IMR-90 (cell line): ENCODE data around the gene LMOD2. TPM values are rescaled to one million over a fixed set of nuclear protein-coding genes. Genes with fewer than 3 reads are reported as not detected.

Experiments
- ATAC-seq: fragments of 200-7000 bp; cut with Tn5 transposase; 2 replicates; pipeline ENCODE4 v1.9.1; 2020; ENCODE audit warnings: low read depth, mild to moderate bottlenecking, moderate library complexity
- BruUV-seq: library from RNA; stranded (reverse); fragments of 400-500 nt; replicated peaks from 2 replicates; lab custom pipeline; 2021; lab: Mats Ljungman, UMichigan
- CTCF ChIA-PET: fragments of 300-600 bp; formaldehyde crosslinking; extraction: SDS; loops from one replicate; lab custom pipeline; 2021; ENCODE audit warnings: antibody characterized with exemption; lab: Yijun Ruan, JAX
- POLR2A ChIA-PET: fragments of 300-600 bp; sonication (Branson Sonifier 250); formaldehyde crosslinking; loops from one replicate; lab custom pipeline; 2022; ENCODE audit warnings: antibody characterized with exemption; ENCODE audit not compliant: unreplicated experiment; lab: Charles Lee
- DNase-seq: peaks from one replicate; pipeline ENCODE4 v3.0.0; 2013
- H2AFZ ChIP-seq: replicated peaks from 2 replicates; pipeline ENCODE3; 2013; ENCODE audit warnings: low read length, mild to moderate bottlenecking; ENCODE audit not compliant: poor library complexity
- H2AK5ac ChIP-seq: 2 replicates; pipeline ENCODE4 v1.6.1; 2013; ENCODE audit warnings: low read depth, low read length, inconsistent platforms
- H2AK9ac ChIP-seq: replicated peaks from 2 replicates; pipeline ENCODE3; 2013; ENCODE audit warnings: mild to moderate bottlenecking, low read depth, low read length, moderate library complexity; ENCODE audit not compliant: poor library complexity
- H2BK120ac ChIP-seq: 2 replicates; pipeline ENCODE4 v1.6.1; 2013; ENCODE audit warnings: low read depth, low read length, inconsistent platforms
- H2BK15ac ChIP-seq: 3 replicates; pipeline ENCODE4 v1.6.1; 2013; ENCODE audit warnings: low read depth, low read length, inconsistent platforms
- H2BK20ac ChIP-seq: 2 replicates; pipeline ENCODE4 v1.6.1; 2013; ENCODE audit warnings: low read depth, mild to moderate bottlenecking, inconsistent platforms, low read length, moderate library complexity
- H2BK5ac ChIP-seq: 2 replicates; pipeline ENCODE4 v1.6.1; 2013; ENCODE audit warnings: mild to moderate bottlenecking, low read depth, low read length, inconsistent platforms; ENCODE audit not compliant: poor library complexity, severe bottlenecking
- H3K14ac ChIP-seq: replicated peaks from 2 replicates; pipeline ENCODE4 v1.6.1; 2013; ENCODE audit warnings: low read depth, low read length, inconsistent platforms
- H3K18ac ChIP-seq: 2 replicates; pipeline ENCODE4 v1.6.1; 2013; ENCODE audit warnings: low read depth, low read length, control low read depth
- H3K23ac ChIP-seq: 2 replicates; pipeline ENCODE4 v1.6.1; 2013; ENCODE audit warnings: low read depth, low read length, inconsistent platforms
- H3K27ac ChIP-seq: 2 replicates; pipeline ENCODE4 v1.5.1; 2013; ENCODE audit warnings: mild to moderate bottlenecking, control low read depth, low read length; ENCODE audit not compliant: insufficient read depth
- H3K27me3 ChIP-seq: 2 replicates; pipeline ENCODE4 v1.6.1; 2013; ENCODE audit warnings: low read length; ENCODE audit not compliant: control insufficient read depth, insufficient read depth
- H3K36me3 ChIP-seq: 2 replicates; pipeline ENCODE4 v1.6.1; 2013; ENCODE audit warnings: low read length, mixed read lengths; ENCODE audit not compliant: control insufficient read depth, insufficient read depth
- H3K4ac ChIP-seq: 2 replicates; pipeline ENCODE4 v1.6.1; 2013; ENCODE audit warnings: low read depth, low read length, inconsistent platforms
- H3K4me1 ChIP-seq: 2 replicates; pipeline ENCODE4 v1.6.1; 2013; ENCODE audit warnings: low read length, mixed read lengths; ENCODE audit not compliant: control insufficient read depth, insufficient read depth
- H3K4me2 ChIP-seq: 2 replicates; pipeline ENCODE4 v1.6.1; 2013; ENCODE audit warnings: low read depth, mild to moderate bottlenecking, control low read depth, low read length, moderate library complexity
- H3K4me3 ChIP-seq: 2 replicates; pipeline ENCODE4 v1.5.1; 2013; ENCODE audit warnings: low read depth, mild to moderate bottlenecking, control low read depth, low read length, moderate library complexity; ENCODE audit not compliant: insufficient read depth
- H3K56ac ChIP-seq: 2 replicates; pipeline ENCODE4 v1.6.1; 2013; ENCODE audit warnings: low read length, inconsistent platforms; ENCODE audit not compliant: insufficient read depth; ENCODE audit errors: extremely low read depth
- H3K79me1 ChIP-seq, 2 experiments: 2 replicates each; pipeline ENCODE4 v1.6.1; 2013; ENCODE audit warnings: low read length in 2 of 2, inconsistent platforms in 1 of 2, low read depth in 1 of 2
- H3K9ac ChIP-seq: 2 replicates; pipeline ENCODE4 v1.6.1; 2013; ENCODE audit warnings: low read depth, low read length, control low read depth
- H3K9me1 ChIP-seq: 2 replicates; pipeline ENCODE4 v1.6.1; 2013; ENCODE audit warnings: low read length, inconsistent platforms; ENCODE audit not compliant: insufficient read depth
- H3K9me3 ChIP-seq: 2 replicates; pipeline ENCODE4 v1.6.1; 2013; ENCODE audit warnings: low read length; ENCODE audit not compliant: control insufficient read depth, insufficient read depth
- H4K20me1 ChIP-seq: 2 replicates; pipeline ENCODE4 v1.6.1; 2013; ENCODE audit warnings: low read length, inconsistent platforms; ENCODE audit not compliant: insufficient read depth
- H4K5ac ChIP-seq: 2 replicates; pipeline ENCODE4 v1.6.1; 2013; ENCODE audit warnings: mild to moderate bottlenecking, low read depth, low read length, control low read depth
- H4K8ac ChIP-seq, 2 experiments: 2 replicates each; pipeline ENCODE4 v1.6.1; 2013; ENCODE audit warnings: low read depth in 2 of 2, low read length in 2 of 2, control low read depth in 1 of 2, inconsistent platforms in 1 of 2
- H4K91ac ChIP-seq: 2 replicates; pipeline ENCODE4 v1.6.1; 2013; ENCODE audit warnings: low read depth, low read length, inconsistent platforms; ENCODE audit not compliant: insufficient read depth
- BHLHE40 ChIP-seq: fragments of 150-350 bp; IDR thresholded peaks from 2 replicates; pipeline ENCODE4 v1.6.1; 2016; ENCODE audit warnings: mild to moderate bottlenecking, low read depth, low read length
- CEBPB ChIP-seq: IDR thresholded peaks from 2 replicates; pipeline ENCODE4 v1.6.1; 2012; ENCODE audit warnings: low read depth, low read length, improper control_type of control experiment
- FOS ChIP-seq: fragments of 150-350 bp; IDR thresholded peaks from 2 replicates; pipeline ENCODE4 v1.6.1; 2016; ENCODE audit warnings: low read depth, low read length
- MAFK ChIP-seq: IDR thresholded peaks from 2 replicates; pipeline ENCODE4 v1.6.1; 2012; ENCODE audit warnings: low read depth, low read length, improper control_type of control experiment
- MAZ ChIP-seq: IDR thresholded peaks from 2 replicates; pipeline ENCODE4 v1.6.1; 2012; ENCODE audit warnings: low read depth, mild to moderate bottlenecking, low read length, improper control_type of control experiment, moderate library complexity, borderline replicate concordance
- MXI1 ChIP-seq: IDR thresholded peaks from 2 replicates; pipeline ENCODE4 v1.6.1; 2012; ENCODE audit warnings: low read depth, mild to moderate bottlenecking, low read length, moderate library complexity, borderline replicate concordance
- NFE2L2 ChIP-seq: fragments of 150-350 bp; IDR thresholded peaks from 2 replicates; pipeline ENCODE4 v1.6.1; 2016; ENCODE audit warnings: low read depth, mild to moderate bottlenecking, low read length
- POLR2A ChIP-seq: IDR thresholded peaks from 2 replicates; pipeline ENCODE4 v1.6.1; 2012; ENCODE audit warnings: mild to moderate bottlenecking, low read depth, low read length
- RAD21 ChIP-seq: IDR thresholded peaks from 2 replicates; pipeline ENCODE4 v1.6.1; 2012; ENCODE audit warnings: low read length, improper control_type of control experiment
- RCOR1 ChIP-seq: IDR thresholded peaks from 2 replicates; pipeline ENCODE4 v1.6.1; 2012; ENCODE audit warnings: mild to moderate bottlenecking, low read length, improper control_type of control experiment; ENCODE audit not compliant: insufficient replicate concordance
- RFX5 ChIP-seq: IDR thresholded peaks from 2 replicates; pipeline ENCODE4 v1.8.0; 2012; ENCODE audit warnings: low read depth, mild to moderate bottlenecking, low read length, moderate library complexity
- SMC3 ChIP-seq: fragments of 150-350 bp; IDR thresholded peaks from 2 replicates; pipeline ENCODE4 v1.6.1; 2016; ENCODE audit warnings: low read depth, mild to moderate bottlenecking, antibody characterized with exemption, low read length, moderate library complexity
- WGBS, 2 experiments: methylation state at CpG; one replicate each; pipeline versions ENCODE4 v1.1.5 to v1.1.7; 2013; ENCODE audit warnings: missing lambda C conversion rate in 2 of 2; ENCODE audit not compliant: insufficient read length in 1 of 2; ENCODE audit errors: extremely low coverage in 2 of 2; 5-methylcytosine and 5-hydroxymethylcytosine counted together
- dilution Hi-C: fragments of 300-500 bp; cut with HindIII; formaldehyde crosslinking; loops from one replicate; pipeline ENCODE4 v1.14.3; 2018; ENCODE audit warnings: low sequenced_read_pairs; ENCODE audit not compliant: unreplicated experiment
- in situ Hi-C: fragments of 300-500 bp; cut with MboI; formaldehyde crosslinking; loops from 3 replicates; pipeline ENCODE4 v1.14.3; 2019; ENCODE audit warnings: low sequenced_read_pairs, inconsistent platforms, mixed read lengths
- intact Hi-C: fragments of 100-400 bp; cut with micrococcal nuclease; formaldehyde crosslinking; loops from 2 replicates; pipeline ENCODE4 v1.10.0; 2022
- polyA plus RNA-seq, 3 experiments: library from polyadenylated mRNA; depleted of rRNA; stranded (reverse); fragments of >200 nt; gene quantifications; 2 replicates each; pipeline ENCODE4 v1.2.3, GENCODE V29; 2012; ENCODE audit warnings: low replicate concordance in 1 of 3
- total RNA-seq: library from RNA; depleted of rRNA; stranded (reverse); fragments of >200 nt; gene quantifications from 2 replicates; pipeline ENCODE4 v1.2.3, GENCODE V29; 2012
- TF ChIP-seq, protein P1 (sequence below): fragments of 150-350 bp; IDR thresholded peaks from 2 replicates; pipeline ENCODE4 v1.6.1; 2017; ENCODE audit warnings: mild to moderate bottlenecking, antibody characterized with exemption, low read length, low read depth
- TF ChIP-seq, protein P2 (sequence below): conservative IDR thresholded peaks from 2 replicates; pipeline ENCODE4 v1.5.1; 2012; ENCODE audit warnings: mild to moderate bottlenecking, low read depth, low read length, improper control_type of control experiment
- TF ChIP-seq, protein P3 (sequence below): fragments of 150-350 bp; IDR thresholded peaks from 2 replicates; pipeline ENCODE4 v1.6.1; 2016; ENCODE audit warnings: low read depth, mild to moderate bottlenecking, low read length, moderate library complexity, borderline replicate concordance

The LMOD2 gene
- total and polyA plus RNA-seq, 2 of the 4 experiments (the other 2 are of a cell fraction): not detected

DNA sequence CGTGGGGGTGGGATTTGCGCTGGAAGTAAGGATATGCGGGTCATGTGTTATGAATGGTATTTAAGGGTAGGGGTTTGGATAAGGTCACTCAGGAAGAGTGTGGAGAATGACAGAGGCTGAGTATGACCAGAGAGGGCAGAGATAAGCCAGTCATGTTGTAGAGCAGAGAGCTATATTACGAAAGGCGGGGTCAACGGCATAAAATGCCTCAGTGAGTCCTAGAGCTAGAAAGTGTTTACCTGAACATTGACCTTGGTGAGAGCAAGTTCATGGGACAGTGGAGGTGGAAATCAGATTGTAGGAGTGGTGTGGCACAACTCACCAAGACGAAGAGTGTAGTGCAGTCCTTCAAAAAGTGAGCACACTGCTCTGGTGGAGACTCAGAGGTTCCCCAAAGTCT is 13.8 kb downstream of the LMOD2 start:
- no peak overlapping the region for H2BK20ac ChIP-seq
- ATAC-seq (no peak), DNase-seq (no peak)
- H3K27me3 ChIP-seq: no peaks in the 10 kb centered on the region
- no peaks in the 10 kb centered on the region for H3K36me3 ChIP-seq
- no peak overlapping the region for H3K14ac ChIP-seq
- no peak overlapping the region for H4K8ac ChIP-seq
- in situ Hi-C loops: no loop called here
- no peak overlapping the region for H3K4me3 ChIP-seq
- H3K18ac ChIP-seq: no peak overlapping the region
- no peak overlapping the region for H2BK5ac ChIP-seq
- H4K5ac ChIP-seq: no peak overlapping the region
- no peaks in the 10 kb centered on the region for H3K9me1 ChIP-seq
- peaks cover 2% of the 10 kb centered on the region; the same call in 1 of the 2 replicates for H3K4me1 ChIP-seq
- no peak overlapping the region for H3K4ac ChIP-seq
- no peak overlapping the region for H2AK5ac ChIP-seq
- ChIA-PET POLR2A (interaction anchor here (0.6 kb wide), 1 partner anchor 51 kb away, joined by 4 read pairs; no protein-coding TSS in a partner anchor), CTCF (no interaction called here)
- no peak overlapping the region for H2BK15ac ChIP-seq
- no peak overlapping the region for H3K56ac ChIP-seq
- no peak overlapping the region for H3K4me2 ChIP-seq
- H2BK120ac ChIP-seq: no peak overlapping the region
- no peaks in the 10 kb centered on the region for H3K9me3 ChIP-seq
- H2AK9ac ChIP-seq: no peak overlapping the region
- no peaks in the 10 kb centered on the region for H3K79me1 ChIP-seq
- no peak overlapping the region for H3K23ac ChIP-seq
- intact Hi-C loops: no loop called here
- TF ChIP-seq NFE2L2: no peak
- no peak for TF ChIP-seq MXI1
- no peak for TF ChIP-seq SMC3
- TF ChIP-seq RAD21: no peak
- TF ChIP-seq, protein P1, sequence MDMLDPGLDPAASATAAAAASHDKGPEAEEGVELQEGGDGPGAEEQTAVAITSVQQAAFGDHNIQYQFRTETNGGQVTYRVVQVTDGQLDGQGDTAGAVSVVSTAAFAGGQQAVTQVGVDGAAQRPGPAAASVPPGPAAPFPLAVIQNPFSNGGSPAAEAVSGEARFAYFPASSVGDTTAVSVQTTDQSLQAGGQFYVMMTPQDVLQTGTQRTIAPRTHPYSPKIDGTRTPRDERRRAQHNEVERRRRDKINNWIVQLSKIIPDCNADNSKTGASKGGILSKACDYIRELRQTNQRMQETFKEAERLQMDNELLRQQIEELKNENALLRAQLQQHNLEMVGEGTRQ: no peak
- no peak for TF ChIP-seq RFX5
- TF ChIP-seq, protein P2, sequence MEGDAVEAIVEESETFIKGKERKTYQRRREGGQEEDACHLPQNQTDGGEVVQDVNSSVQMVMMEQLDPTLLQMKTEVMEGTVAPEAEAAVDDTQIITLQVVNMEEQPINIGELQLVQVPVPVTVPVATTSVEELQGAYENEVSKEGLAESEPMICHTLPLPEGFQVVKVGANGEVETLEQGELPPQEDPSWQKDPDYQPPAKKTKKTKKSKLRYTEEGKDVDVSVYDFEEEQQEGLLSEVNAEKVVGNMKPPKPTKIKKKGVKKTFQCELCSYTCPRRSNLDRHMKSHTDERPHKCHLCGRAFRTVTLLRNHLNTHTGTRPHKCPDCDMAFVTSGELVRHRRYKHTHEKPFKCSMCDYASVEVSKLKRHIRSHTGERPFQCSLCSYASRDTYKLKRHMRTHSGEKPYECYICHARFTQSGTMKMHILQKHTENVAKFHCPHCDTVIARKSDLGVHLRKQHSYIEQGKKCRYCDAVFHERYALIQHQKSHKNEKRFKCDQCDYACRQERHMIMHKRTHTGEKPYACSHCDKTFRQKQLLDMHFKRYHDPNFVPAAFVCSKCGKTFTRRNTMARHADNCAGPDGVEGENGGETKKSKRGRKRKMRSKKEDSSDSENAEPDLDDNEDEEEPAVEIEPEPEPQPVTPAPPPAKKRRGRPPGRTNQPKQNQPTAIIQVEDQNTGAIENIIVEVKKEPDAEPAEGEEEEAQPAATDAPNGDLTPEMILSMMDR: no peak
- TF ChIP-seq POLR2A: no peak
- no peak for TF ChIP-seq CEBPB
- TF ChIP-seq, protein P3, sequence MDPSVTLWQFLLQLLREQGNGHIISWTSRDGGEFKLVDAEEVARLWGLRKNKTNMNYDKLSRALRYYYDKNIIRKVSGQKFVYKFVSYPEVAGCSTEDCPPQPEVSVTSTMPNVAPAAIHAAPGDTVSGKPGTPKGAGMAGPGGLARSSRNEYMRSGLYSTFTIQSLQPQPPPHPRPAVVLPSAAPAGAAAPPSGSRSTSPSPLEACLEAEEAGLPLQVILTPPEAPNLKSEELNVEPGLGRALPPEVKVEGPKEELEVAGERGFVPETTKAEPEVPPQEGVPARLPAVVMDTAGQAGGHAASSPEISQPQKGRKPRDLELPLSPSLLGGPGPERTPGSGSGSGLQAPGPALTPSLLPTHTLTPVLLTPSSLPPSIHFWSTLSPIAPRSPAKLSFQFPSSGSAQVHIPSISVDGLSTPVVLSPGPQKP: no peak
- no peak for TF ChIP-seq MAFK
- TF ChIP-seq RCOR1: no peak
- TF ChIP-seq MAZ: no peak
- TF ChIP-seq FOS: no peak
- no peak for TF ChIP-seq BHLHE40
- 87 to 100% methylated on average over 1 to 3 of the region's 7 CpGs for WGBS, 2 experiments
- no peak overlapping the region for H3K27ac ChIP-seq
- no TSS peak for BruUV-seq
- H4K91ac ChIP-seq: no peak overlapping the region
- H2AFZ ChIP-seq: no peak overlapping the region
- H3K9ac ChIP-seq: no peak overlapping the region
- dilution Hi-C loops: no loop called here
- no peaks in the 10 kb centered on the region for H4K20me1 ChIP-seq
